ENCODE results near the gene CCDC70.
"Not testable (repeated sequence)": the region's sequence is repeated elsewhere in the genome, so short reads cannot be mapped to it uniquely, and the experiment has no call there.

The CCDC70 gene

GRCh38 chr13:51902776-51903175 is 41.0 kb downstream of the CCDC70 start:
- no peak overlapping the region for H3K4me3 ChIP-seq (ENCODE audit: low read depth, low read length)
- TF ChIP-seq CTCF (IDR thresholded peaks at IDR 0.05; ENCODE audit: low read depth, low read length, missing control alignments): no peak
- no peak for DNase-seq (ENCODE audit: low read depth)

- no peak for DNase-seq (ENCODE audit: low read depth)
- no peak for TF ChIP-seq CTCF (IDR thresholded peaks at IDR 0.05; ENCODE audit: low read depth, low read length, missing control alignments)
- H3K4me3 ChIP-seq (ENCODE audit: low read depth, low read length): no peak overlapping the region
These were observed 44.0 kb downstream of the CCDC70 start for GRCh38 chr13:51905787-51906186.

GRCh38 chr13:51906581-51906980 is 44.8 kb downstream of the CCDC70 start:
- no peak overlapping the region for H3K4me3 ChIP-seq (ENCODE audit: low read depth, low read length)
- TF ChIP-seq CTCF (IDR thresholded peaks at IDR 0.05; ENCODE audit: low read depth, low read length, missing control alignments): no peak
- DNase-seq (ENCODE audit: low read depth): no peak

DNA sequence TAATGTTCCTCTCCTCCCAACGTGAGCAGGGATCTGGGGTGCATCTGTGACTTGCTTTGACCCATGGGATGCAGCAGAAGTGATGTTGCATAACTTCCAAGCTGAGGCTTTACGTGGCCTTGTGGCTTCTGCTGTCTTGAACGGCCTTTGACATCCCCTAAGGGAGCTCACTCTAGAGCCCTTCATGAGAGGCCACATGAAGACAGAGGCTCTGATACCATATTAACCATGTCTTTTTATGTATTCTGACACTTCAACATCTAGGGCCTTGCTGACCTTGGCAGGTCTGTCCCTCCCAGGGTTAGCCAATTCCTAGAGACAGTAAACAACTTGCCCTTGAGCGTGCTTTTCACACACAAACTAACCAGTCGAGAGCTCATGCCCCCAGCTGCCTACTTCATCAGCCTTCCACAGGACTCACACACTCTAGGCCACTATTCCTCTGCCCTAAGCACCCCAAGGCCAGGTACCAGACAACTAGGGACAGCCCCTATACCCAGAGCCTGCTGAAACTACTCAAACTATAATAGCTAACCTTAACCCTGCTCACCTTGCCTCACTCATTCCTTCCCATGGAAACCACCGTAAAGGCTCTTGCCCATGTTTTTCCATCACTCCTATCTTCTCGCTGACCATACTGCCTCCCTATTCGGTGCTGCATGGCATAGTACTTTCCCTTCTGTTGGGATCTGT is 45.4 kb downstream of the CCDC70 start:
- TF ChIP-seq CTCF (IDR thresholded peaks at IDR 0.05; ENCODE audit: low read depth, low read length, missing control alignments): no peak
- no peak for DNase-seq (ENCODE audit: low read depth)
- no peak overlapping the region for H3K4me3 ChIP-seq (ENCODE audit: low read depth, low read length)

DNA sequence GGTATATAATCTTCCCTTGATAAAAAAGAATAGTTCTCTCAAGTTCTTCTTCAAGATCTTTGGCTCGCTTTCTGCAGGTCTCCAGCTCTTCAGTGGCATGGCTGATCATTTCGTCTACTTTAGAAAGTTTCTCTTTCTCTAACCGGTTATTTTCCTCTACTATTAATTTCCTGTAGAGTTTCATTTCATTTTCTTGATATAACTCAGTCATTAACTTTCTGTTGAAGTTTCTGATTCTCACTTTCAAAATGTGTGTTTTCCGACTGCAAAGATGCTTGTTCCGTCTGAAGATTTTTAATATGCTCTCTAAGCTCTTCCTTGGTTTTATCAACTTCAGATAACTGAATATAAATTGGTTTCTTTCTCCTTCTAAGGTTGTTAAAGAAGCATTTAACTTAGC is 47.5 kb downstream of the CCDC70 start:
- not testable (repeated sequence) for H3K4me3 ChIP-seq (ENCODE audit: low read depth, low read length); DNase-seq (ENCODE audit: low read depth)

DNA sequence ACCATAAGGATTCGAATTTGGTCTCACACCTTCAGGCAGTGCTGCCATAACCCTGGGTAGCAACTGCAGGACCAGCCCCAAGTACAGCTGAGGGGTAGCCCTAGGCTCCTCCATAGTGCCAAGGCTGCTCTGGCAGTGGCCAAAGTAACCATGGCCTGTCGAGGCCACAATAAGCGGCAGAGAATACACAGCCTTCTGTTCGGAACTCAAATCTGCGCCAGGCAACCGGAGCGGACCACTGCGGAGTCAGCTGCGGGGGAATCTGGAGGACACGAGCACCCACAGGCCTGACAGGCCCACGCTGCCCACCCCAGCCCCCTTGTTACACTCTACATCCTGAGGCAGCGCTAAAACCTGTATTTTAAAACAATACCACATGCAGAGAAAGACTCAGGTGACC is 48.7 kb downstream of the CCDC70 start:
- no peak for TF ChIP-seq CTCF (IDR thresholded peaks at IDR 0.05; ENCODE audit: low read depth, low read length, missing control alignments)
- no peak overlapping the region for H3K4me3 ChIP-seq (ENCODE audit: low read depth, low read length)
- no peak for DNase-seq (ENCODE audit: low read depth)

DNA sequence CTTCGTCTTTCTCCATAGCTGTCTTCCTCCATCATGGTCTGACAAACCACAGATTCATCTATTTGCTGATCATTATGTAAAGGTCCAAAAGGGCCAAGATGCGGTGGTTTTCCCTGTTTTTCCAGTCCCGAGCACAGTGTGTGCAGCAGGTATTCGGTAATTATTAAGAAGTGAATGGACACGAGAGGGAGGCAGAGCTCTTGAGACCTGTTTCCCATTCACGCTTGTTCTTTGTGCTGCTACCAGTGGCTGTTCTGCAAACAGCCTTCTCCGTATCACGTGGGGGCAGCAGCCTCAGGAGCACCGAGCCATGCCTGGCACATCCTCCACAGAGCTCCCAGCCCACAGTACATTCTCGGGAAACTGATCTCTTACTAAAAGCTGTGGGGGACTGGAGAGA is 50.3 kb downstream of the CCDC70 start:
- TF ChIP-seq CTCF (IDR thresholded peaks at IDR 0.05; ENCODE audit: low read depth, low read length, missing control alignments): no peak
- DNase-seq (ENCODE audit: low read depth): no peak
- no peak overlapping the region for H3K4me3 ChIP-seq (ENCODE audit: low read depth, low read length)

All from GM12864 (cell line).